Mesendoderm (in vitro differentiated cells): ENCODE data around the gene CCDC86.
A peak's percentile ranks its signal among the peaks of the same experiment; 100 is the strongest.

Experiments used
- DNase-seq: peaks from one replicate; pipeline ENCODE4 v3.0.0; 2013
- H2AK5ac ChIP-seq: 2 replicates; pipeline ENCODE4 v1.6.1; 2013; ENCODE audit warnings: low read length, inconsistent platforms
- H2BK120ac ChIP-seq: 2 replicates; pipeline ENCODE4 v1.6.1; 2013; ENCODE audit warnings: low read depth, mild to moderate bottlenecking, low read length, moderate library complexity, mixed read lengths
- H2BK15ac ChIP-seq: replicated peaks from 2 replicates; pipeline ENCODE4 v1.6.1; 2013; ENCODE audit warnings: low read depth, mild to moderate bottlenecking, moderate library complexity
- H2BK5ac ChIP-seq: 2 replicates; pipeline ENCODE4 v1.6.1; 2013; ENCODE audit warnings: low read length, inconsistent platforms
- H3K18ac ChIP-seq: 2 replicates; pipeline ENCODE4 v1.6.1; 2013; ENCODE audit warnings: mild to moderate bottlenecking, low read length, mixed read lengths
- H3K23ac ChIP-seq: one replicate; pipeline ENCODE4 v1.6.1; 2013; ENCODE audit warnings: low read length
- H3K27ac ChIP-seq: 2 replicates; pipeline ENCODE4 v1.5.1; 2013; ENCODE audit warnings: low read depth, mild to moderate bottlenecking, inconsistent platforms, low read length, moderate library complexity
- H3K27me3 ChIP-seq: 2 replicates; pipeline ENCODE4 v1.6.1; 2013; ENCODE audit warnings: low read length, control low read depth, mild to moderate bottlenecking, inconsistent platforms; ENCODE audit not compliant: insufficient read depth, poor library complexity
- H3K36me3 ChIP-seq: 2 replicates; pipeline ENCODE4 v1.6.1; 2013; ENCODE audit warnings: low read length, inconsistent platforms; ENCODE audit not compliant: control insufficient read depth, insufficient read depth
- H3K4ac ChIP-seq: one replicate; pipeline ENCODE4 v1.6.1; 2013; ENCODE audit warnings: low read depth, mild to moderate bottlenecking, low read length, moderate library complexity
- H3K4me1 ChIP-seq: 2 replicates; pipeline ENCODE4 v1.6.1; 2013; ENCODE audit warnings: low read depth, low read length, inconsistent platforms; ENCODE audit not compliant: control insufficient read depth
- H3K4me2 ChIP-seq: 2 replicates; pipeline ENCODE4 v1.6.1; 2013; ENCODE audit warnings: low read length
- H3K4me3 ChIP-seq: 2 replicates; pipeline ENCODE4 v1.5.1; 2013; ENCODE audit warnings: mild to moderate bottlenecking, low read length
- H3K56ac ChIP-seq: one replicate; pipeline ENCODE4 v1.6.1; 2013; ENCODE audit warnings: low read length
- H3K79me1 ChIP-seq: 2 replicates; pipeline ENCODE4 v1.6.1; 2013; ENCODE audit warnings: low read length, inconsistent platforms
- H3K79me2 ChIP-seq: 2 replicates; pipeline ENCODE4 v1.6.1; 2013; ENCODE audit warnings: mild to moderate bottlenecking, low read length; ENCODE audit not compliant: control insufficient read depth, insufficient read depth
- H3K9ac ChIP-seq: 2 replicates; pipeline ENCODE4 v1.6.1; 2013; ENCODE audit warnings: low read length, inconsistent platforms
- H4K5ac ChIP-seq: one replicate; pipeline ENCODE4 v1.6.1; 2013; ENCODE audit warnings: low read length
- H4K8ac ChIP-seq: one replicate; pipeline ENCODE4 v1.6.1; 2013; ENCODE audit warnings: low read depth, mild to moderate bottlenecking, control low read depth, low read length, moderate library complexity
- WGBS: extraction: QIAGEN DNeasy Blood & Tissue Kit; methylation state at CpG from one replicate; pipeline ENCODE4 v1.1.7; 2013; ENCODE audit warnings: low lambda C conversion rate, missing lambda C conversion rate; ENCODE audit not compliant: insufficient coverage; ENCODE audit errors: extremely low coverage; 5-methylcytosine and 5-hydroxymethylcytosine counted together

The CCDC86 gene

DNA sequence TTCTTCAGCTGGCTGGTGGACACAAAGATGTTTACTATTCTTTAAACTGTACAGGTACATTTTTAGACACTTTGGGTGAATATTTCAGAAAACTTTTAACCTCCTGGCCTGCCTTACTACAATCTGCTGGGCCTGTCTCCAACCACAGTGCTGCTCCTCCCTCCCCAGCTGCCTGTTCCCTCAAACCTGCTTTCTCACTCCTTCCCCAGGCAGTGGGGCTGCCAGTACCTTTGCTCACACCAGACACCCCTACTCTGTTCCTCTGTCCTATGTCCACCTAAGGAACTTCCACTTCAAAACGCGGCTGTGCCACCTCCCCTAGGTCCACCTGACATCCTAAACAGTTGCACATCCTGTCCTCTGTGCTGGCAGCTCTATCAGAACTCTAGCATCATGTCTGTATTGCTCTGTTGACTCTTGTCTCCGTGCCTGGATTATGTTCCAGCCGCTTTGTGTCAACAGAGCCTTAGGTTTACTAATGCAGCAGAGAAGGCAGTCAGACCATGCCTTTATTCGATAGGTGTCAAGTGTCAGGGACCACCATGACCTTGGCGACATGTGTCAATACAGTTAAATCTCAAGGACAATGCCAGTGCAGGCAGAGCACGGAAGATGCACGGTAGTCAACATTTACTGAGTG is 38.9 kb downstream of the CCDC86 start:
- H3K23ac ChIP-seq, result no peak overlapping the region
- no peak overlapping the region for H4K8ac ChIP-seq
- WGBS, result no CpG with 5 or more reads among the region's 8 CpGs

DNA sequence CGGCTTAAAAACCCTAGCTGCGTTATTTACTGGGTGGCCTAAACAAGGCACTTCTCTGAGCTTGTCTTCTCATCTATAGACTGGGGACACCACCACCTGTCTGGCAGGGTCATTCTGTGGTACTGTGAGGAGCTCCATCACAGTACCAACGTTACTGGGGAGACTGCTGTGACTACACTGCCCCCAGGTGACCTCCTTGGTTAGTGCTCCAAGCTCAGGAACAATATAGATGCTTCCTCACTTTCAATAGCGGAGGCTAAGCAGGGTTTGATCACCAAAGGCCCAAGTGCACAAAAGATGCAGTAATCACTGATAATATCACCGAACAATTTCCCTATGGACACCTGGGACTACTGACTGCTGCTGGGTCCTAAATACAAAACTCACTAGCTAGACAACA is 45.6 kb downstream of the CCDC86 start:
- H3K56ac ChIP-seq, result no peak overlapping the region
- DNase-seq, result peak; percentile 72
- no peak overlapping the region for H4K5ac ChIP-seq

More for the DNA sequence above, 38.9 kb downstream of the CCDC86 start:
- Histone ChIP-seq H3K4ac (no peak overlapping the region), H3K79me2 (no peaks in the 10 kb centered on the region), H3K56ac (no peak overlapping the region), H3K4me3 (no peak overlapping the region), H2BK120ac (no peak overlapping the region), H2BK15ac (no peak overlapping the region), H2AK5ac (no peak overlapping the region), H3K4me2 (no peak overlapping the region), H3K4me1 (no peaks in the 10 kb centered on the region), H3K27ac (no peak overlapping the region), H2BK5ac (no peak overlapping the region), H3K18ac (no peak overlapping the region), H3K36me3 (peaks cover 4% of the 10 kb centered on the region), H3K9ac (no peak overlapping the region), H3K27me3 (no peaks in the 10 kb centered on the region), H4K5ac (no peak overlapping the region), H3K79me1 (no peaks in the 10 kb centered on the region)
- DNase-seq, result no peak

DNA sequence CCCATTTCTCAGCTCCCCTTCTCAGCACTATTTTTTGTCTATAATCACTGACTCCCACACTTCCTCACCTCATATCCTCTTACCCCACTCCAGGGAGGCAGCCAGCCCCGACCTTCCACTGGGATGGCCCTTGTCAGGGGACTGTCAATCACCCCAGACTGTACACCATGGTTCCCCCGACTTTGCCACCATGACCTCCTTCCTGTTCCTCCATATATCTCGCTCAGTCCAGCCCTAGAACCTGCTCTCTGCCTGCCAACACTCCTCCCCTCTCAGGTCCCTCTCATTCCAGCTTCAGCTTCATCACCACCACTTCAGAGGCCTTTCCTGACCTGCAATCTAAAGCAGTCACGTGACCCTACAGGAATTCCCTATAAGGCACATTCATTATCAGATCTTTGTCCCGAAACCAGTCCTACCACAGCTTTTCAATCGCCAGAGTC is 48.0 kb downstream of the CCDC86 start:
- Histone ChIP-seq H3K23ac (no peak overlapping the region), H3K4ac (no peak overlapping the region), H3K79me1 (no peaks in the 10 kb centered on the region), H2BK120ac (no peak overlapping the region), H3K79me2 (no peaks in the 10 kb centered on the region), H2AK5ac (no peak overlapping the region), H4K8ac (no peak overlapping the region), H2BK5ac (no peak overlapping the region), H3K9ac (no peak overlapping the region), H3K27ac (no peak overlapping the region), H3K27me3 (no peaks in the 10 kb centered on the region), H3K4me1 (no peaks in the 10 kb centered on the region), H4K5ac (no peak overlapping the region), H3K4me2 (no peak overlapping the region), H2BK15ac (no peak overlapping the region), H3K56ac (no peak overlapping the region), H3K18ac (no peak overlapping the region), H3K4me3 (no peak overlapping the region), H3K36me3 (peaks cover 2% of the 10 kb centered on the region)
- DNase-seq, result peak; percentile 16
- no CpG with 5 or more reads among the region's 6 CpGs for WGBS

More for the DNA sequence above, 45.6 kb downstream of the CCDC86 start:
- Histone ChIP-seq H2BK15ac (no peak overlapping the region), H2BK120ac (no peak overlapping the region), H3K27me3 (no peaks in the 10 kb centered on the region), H3K18ac (no peak overlapping the region), H3K23ac (no peak overlapping the region), H3K4me2 (no peak overlapping the region), H3K27ac (no peak overlapping the region), H4K8ac (no peak overlapping the region), H3K4ac (no peak overlapping the region), H2BK5ac (no peak overlapping the region), H2AK5ac (no peak overlapping the region), H3K4me1 (no peaks in the 10 kb centered on the region), H3K36me3 (peaks cover 1% of the 10 kb centered on the region), H3K4me3 (no peak overlapping the region), H3K79me2 (no peaks in the 10 kb centered on the region), H3K9ac (no peak overlapping the region), H3K79me1 (no peaks in the 10 kb centered on the region)
- no CpG with 5 or more reads among the region's 5 CpGs for WGBS

DNA sequence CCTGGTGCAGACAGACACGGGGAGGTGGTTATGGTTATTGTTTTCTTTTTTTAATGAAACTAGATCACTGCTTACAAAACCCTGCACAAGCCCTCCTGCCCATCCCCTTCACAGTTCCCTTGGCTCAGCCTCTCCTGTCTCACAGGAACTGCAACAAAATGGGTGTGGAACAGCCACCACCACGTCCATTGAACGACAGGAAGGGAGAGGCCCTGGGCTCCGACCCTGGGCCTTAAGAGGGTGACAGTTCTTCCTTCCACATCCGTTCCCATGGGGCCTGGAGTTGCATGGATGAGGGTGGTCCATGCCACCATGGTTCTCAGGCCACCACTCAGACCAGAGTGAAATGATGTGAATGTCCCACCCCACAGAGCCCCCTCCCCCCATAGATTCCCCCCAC is 48.8 kb downstream of the CCDC86 start:
- Histone ChIP-seq H3K4ac (no peak overlapping the region), H3K27me3 (no peaks in the 10 kb centered on the region), H3K23ac (no peak overlapping the region), H4K8ac (no peak overlapping the region), H3K18ac (no peak overlapping the region), H2BK120ac (no peak overlapping the region), H3K79me2 (no peaks in the 10 kb centered on the region), H3K36me3 (peaks cover 5% of the 10 kb centered on the region), H3K56ac (no peak overlapping the region), H2BK5ac (no peak overlapping the region), H2BK15ac (no peak overlapping the region), H3K4me2 (no peak overlapping the region), H3K4me3 (no peak overlapping the region), H3K9ac (no peak overlapping the region), H4K5ac (no peak overlapping the region), H3K4me1 (no peaks in the 10 kb centered on the region), H2AK5ac (no peak overlapping the region), H3K27ac (no peak overlapping the region), H3K79me1 (no peaks in the 10 kb centered on the region)
- no peak for DNase-seq
- no CpG with 5 or more reads among the region's 5 CpGs for WGBS

DNA sequence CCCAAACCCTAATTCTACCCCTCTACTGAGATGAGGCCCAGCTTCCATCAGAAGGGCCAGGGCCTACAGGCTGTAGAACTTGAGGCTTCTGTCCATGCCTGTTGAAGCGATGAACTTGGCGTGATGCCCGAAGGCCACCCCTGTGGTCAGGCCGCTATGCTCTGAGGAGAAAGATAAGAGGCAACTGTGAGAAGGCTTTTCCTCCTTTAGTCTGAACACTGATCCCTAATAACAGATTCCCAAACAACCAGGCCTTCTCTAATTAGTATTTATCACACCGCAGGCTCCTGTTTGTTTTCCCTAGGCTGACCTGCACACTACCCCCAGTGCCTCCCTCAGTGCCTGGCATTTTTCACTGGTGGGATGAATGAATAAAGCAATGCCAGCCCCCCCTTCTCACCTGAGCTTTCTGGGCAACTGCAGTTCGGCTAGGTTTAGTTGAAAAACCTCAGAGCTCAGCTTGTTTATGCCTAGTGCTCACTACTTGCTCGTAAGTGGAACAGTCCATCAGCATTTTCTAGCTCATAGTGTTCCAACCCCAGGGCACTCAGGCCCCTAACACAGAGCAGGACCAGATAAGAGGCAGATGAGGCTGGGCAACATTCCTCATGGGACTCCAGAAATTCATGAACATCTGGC is 49.3 kb downstream of the CCDC86 start:
- Histone ChIP-seq H2BK5ac (no peak overlapping the region), H3K79me2 (no peaks in the 10 kb centered on the region), H2BK120ac (no peak overlapping the region), H3K27me3 (no peaks in the 10 kb centered on the region), H2AK5ac (no peak overlapping the region), H4K8ac (no peak overlapping the region), H4K5ac (no peak overlapping the region), H3K4me1 (no peaks in the 10 kb centered on the region), H3K9ac (no peak overlapping the region), H3K36me3 (peaks cover 6% of the 10 kb centered on the region), H3K18ac (no peak overlapping the region), H3K79me1 (no peaks in the 10 kb centered on the region), H2BK15ac (no peak overlapping the region), H3K4me3 (no peak overlapping the region), H3K23ac (no peak overlapping the region), H3K4ac (no peak overlapping the region), H3K4me2 (no peak overlapping the region), H3K56ac (no peak overlapping the region), H3K27ac (no peak overlapping the region)
- no peak for DNase-seq
- WGBS, result no CpG with 5 or more reads among the region's 7 CpGs
